ENCODE data around the gene WDR37.
A peak's percentile ranks its signal among the peaks of the same experiment; 100 is the strongest.
"Not testable (repeated sequence)": the region's sequence is repeated elsewhere in the genome, so short reads cannot be mapped to it uniquely, and the experiment has no call there.

Gene WDR37, protein sequence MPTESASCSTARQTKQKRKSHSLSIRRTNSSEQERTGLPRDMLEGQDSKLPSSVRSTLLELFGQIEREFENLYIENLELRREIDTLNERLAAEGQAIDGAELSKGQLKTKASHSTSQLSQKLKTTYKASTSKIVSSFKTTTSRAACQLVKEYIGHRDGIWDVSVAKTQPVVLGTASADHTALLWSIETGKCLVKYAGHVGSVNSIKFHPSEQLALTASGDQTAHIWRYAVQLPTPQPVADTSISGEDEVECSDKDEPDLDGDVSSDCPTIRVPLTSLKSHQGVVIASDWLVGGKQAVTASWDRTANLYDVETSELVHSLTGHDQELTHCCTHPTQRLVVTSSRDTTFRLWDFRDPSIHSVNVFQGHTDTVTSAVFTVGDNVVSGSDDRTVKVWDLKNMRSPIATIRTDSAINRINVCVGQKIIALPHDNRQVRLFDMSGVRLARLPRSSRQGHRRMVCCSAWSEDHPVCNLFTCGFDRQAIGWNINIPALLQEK

GRCh38 chr10:1056326-1057105 is at the start of gene WDR37:
WDR37 (plus strand) TSS chr10:1056385; CDS start chr10:1072156, 15,771 bp downstream.
- peak; percentile 72 to 84 (median 80) for DNase-seq

DNA sequence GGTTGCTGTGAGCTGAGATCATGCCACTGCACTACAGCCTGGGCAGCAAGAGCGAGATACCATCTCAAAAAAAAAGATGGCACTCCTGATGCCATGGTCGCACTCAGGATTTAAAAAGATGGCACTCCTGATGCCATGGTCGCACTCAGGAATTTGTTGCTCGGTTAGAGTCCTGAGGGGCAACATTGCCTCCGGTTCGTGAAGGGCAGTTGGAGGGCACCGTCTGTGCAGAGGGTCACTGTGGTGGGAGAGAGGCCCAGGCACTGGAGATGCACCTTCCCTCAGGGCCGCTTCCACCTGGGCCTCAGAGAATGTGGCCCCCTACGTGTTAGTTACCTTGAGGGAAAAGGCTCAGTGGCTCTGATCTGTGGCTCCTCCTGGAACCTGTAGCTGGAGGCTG is 49.6 kb upstream of the WDR37 start:
- no peak for DNase-seq

DNA sequence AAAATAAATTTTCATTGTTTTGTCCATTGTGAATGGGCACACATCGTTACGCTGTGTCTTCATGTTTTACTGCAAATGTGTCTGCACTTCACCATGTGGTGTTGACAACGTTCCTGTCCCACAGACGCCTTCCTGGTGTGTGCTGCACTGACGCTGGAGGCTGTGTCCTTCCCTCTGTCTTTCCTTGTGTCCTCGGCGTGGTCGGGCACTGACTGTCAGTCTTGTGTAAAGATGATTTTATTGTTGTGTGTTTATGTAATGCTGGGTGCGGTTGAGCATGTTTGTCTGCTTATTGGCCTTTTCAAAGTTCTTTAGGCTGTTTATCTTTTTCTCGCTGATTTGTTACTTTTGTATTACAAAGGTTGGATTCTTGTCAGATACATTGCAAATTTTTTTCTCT is 48.6 kb upstream of the WDR37 start:
- DNase-seq = no peak

- no peak for DNase-seq
These were observed 47.1 kb upstream of the WDR37 start for GRCh38 chr10:1009071-1009494.

- not testable (repeated sequence) for DNase-seq
These were observed 46.2 kb upstream of the WDR37 start for GRCh38 chr10:1009947-1010346.

DNA sequence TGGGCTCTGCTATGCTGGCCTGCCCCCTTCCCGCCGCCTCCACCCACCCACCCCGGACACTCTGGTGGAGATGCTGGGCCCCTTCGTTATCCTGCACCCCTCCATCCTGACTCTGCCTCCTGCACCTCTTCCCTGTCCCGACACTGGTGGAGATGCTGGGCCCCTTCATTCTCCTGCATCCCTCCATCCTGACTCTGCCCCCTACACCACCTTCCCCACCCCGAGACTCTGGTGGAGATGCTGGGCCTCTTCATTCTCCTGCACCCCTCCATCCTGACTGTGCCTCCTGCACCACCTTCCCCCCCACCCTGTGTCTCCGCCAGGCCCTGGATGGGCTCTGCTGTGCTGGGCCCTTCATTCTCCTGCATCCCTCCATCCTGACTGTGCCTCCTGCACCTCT is 45.5 kb upstream of the WDR37 start:
- DNase-seq = no peak

- no peak for DNase-seq
These were observed 44.5 kb upstream of the WDR37 start for GRCh38 chr10:1011696-1012095.

- DNase-seq = no peak
These were observed 40.5 kb upstream of the WDR37 start for GRCh38 chr10:1015688-1016087.

DNA sequence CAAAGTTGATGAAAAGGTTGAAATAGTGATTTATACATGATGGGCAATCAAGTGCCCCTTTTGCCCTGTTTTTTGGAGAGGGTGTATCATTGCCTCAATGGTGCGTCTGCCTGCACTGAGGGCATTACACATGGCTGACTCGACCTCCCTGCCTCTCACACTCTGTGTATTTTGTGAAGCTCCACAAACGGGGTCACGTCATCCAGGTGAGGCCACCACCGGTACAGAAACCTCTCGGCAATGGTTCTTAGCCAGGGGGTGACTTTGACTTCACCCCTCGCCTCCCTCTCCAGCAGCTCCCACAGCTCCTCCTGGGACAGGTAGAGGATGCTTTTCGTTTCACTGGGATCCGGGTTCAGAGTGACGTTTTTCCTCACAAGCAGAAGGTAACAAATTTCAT is 36.8 kb upstream of the WDR37 start:
- no peak for DNase-seq

DNA sequence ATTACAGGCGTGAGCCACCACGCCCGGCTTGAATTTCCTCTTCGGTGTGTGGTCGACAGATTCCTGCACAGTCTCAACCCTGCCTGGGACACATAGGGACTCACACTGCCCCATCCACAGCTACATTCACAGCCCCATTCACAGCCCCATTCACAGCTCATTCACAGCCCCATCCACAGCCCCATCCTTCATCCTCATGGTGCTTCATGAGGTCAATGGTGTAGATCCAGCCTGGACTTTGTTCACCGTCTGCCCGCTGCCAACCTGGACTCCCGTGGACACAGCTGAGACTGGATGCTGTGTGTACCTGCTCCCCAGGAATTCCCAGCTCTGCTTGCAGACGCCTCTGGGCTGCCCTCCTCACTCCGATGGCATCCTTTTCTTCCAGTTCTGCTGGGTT is 35.7 kb upstream of the WDR37 start:
- no peak for DNase-seq

DNA sequence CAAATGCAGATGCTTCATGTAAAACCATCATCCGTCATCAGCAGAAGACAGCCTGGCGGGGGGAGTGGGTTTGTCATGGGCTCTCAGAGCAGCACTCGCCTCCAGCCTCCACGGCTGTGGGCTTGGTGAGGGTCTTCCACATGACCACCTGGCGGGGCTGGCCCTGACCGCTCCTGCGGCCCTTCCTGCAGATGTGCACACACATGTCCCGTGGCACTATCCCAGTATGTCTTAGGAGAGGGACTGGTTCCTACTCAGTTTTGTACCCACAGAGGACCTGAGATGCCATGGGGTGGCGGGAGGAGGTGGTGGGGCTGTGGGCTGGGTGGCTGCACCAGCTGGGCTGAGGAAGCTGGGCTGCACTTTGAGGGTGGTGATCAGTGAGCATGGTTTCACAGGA is 35.2 kb upstream of the WDR37 start:
- no peak for DNase-seq

GRCh38 chr10:1022413-1022812 is 33.8 kb upstream of the WDR37 start:
- no peak for DNase-seq

DNA sequence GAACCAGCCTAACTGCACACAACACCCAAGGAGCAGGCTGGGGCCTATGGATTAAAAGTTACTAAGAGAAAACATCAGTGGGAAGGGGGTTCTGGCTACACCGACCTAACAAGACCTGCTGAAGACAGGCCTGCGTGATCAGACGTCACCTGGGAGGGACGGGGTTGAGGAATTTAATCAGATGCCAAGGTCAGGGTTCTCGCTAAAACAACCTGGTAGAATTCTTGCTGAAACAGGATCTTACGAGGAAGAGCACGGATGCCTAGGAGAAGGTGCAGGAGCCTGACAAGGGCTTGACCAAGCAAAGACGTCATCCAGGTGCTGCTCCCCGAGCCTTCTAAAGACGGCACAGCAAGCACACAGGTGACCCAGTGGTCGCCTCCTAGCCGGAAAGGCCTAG is 32.1 kb upstream of the WDR37 start:
- DNase-seq = no peak

DNA sequence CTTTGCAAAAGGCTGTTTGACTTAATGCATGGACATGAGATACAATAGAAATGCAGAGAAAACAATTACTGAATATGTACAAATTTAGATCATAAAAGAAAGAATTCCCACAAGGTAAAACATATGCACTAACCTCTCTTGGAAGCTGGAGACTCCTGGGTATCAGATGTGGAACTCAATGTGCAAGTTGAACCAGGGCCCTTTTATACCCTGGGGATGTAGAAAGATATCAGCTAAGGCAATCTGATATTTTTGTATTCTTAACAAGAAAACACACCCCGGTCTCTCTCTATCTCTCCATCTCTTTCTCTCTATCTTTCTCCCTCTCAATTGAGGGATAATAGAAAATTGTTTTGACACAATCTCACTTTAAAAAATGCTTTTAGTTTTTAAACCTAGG is 30.5 kb upstream of the WDR37 start, which contains the start of gene IDI2:
Gene IDI2, minus strand, starts transcription at position 177 of the 400 bp plus-strand sequence. CDS start 1,136 bp downstream, outside the sequence.
- DNase-seq = no peak

DNA sequence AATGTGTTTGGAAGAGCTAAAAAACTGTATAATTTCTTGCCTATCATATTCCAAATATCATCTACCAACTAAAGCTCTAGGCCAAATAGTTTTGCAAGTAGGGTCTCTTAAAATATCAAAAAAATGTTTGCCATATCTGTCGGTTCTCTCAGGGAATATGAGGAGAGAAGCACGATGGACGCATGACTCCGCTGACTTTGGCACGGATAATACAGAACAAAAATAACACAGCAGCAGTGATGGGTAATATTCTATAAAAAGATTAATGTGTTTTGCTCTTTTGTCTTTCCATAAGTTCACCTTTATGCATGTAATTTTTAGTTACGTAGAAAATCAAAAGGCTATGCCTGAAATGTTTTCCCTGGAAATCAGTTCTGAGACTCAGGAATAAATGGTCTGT is 29.6 kb upstream of the WDR37 start:
- DNase-seq = no peak

- DNase-seq = no peak
These were observed 26.3 kb upstream of the WDR37 start for GRCh38 chr10:1029838-1030237.

DNA sequence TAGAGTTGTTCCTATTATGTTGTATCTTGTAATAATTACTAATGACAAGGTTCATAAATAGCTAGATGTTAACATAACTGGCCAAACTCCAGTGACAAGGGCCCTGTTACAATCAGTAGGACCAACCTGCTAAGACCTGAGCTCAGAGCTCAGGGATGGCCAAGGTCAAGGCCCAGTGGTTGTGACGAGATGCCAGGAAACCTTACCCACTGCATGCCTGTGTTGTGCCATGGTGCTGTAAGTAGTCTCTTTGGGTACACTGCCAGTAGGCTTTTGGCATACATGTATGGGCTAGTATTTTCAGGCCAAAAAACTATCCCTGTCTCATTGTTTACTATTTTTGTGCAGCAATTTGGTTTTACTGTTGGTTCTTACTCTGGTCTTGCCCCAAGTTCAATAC is 22.6 kb upstream of the WDR37 start:
- DNase-seq = no peak

GRCh38 chr10:1034758-1035157 is 21.4 kb upstream of the WDR37 start:
- no peak for DNase-seq

GRCh38 chr10:1035201-1035600 is 21.0 kb upstream of the WDR37 start:
- DNase-seq = no peak

GRCh38 chr10:1036341-1036791 is 19.8 kb upstream of the WDR37 start:
- no peak for DNase-seq

GRCh38 chr10:1037098-1037497 is 19.1 kb upstream of the WDR37 start:
- no peak for DNase-seq

- DNase-seq = not testable (repeated sequence)
These were observed 17.4 kb upstream of the WDR37 start for GRCh38 chr10:1038769-1039168.

DNA sequence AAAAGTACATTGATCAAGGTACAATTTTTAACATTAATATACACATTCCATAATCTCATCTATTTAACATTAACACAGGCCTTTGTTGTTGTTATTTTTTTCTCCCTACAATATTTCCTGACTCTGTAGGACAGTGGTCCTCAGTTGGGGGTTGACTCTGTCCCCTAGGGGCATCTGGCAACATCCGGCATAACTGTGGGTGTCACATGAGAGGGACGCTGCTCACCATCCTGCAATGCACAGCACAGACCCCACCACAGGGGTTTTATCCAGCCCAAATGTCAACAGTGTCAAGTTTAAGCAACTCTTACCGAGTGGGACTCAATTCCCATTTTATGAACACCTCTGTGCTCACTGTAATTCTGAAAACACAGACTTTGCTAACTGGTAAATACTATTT is 16.1 kb upstream of the WDR37 start:
- DNase-seq = no peak

- no peak for DNase-seq
These were observed 14.7 kb upstream of the WDR37 start for GRCh38 chr10:1041514-1041913.
